HG03432 (cell line): ENCODE data around the gene PCDHB6.
"Not testable (repeated sequence)": the region's sequence is repeated elsewhere in the genome, so short reads cannot be mapped to it uniquely, and the experiment has no call there.

ENCODE experiments used
- ATAC-seq: cut with Tn5 transposase; IDR thresholded peaks from one replicate; pipeline ENCODE4 v1.9.1; 2021; ENCODE audit warnings: mild to moderate bottlenecking, moderate library complexity; ENCODE audit not compliant: unreplicated experiment

PCDHB6 gene

GRCh38 chr5:141201646-141202045 lies 51.8 kb downstream of the PCDHB6 start:
- not testable (repeated sequence) for ATAC-seq
